HG03565 (cell line): ENCODE data around the gene AXL.
"Not testable (repeated sequence)": the region's sequence is repeated elsewhere in the genome, so short reads cannot be mapped to it uniquely, and the experiment has no call there.

ENCODE experiments used
- ATAC-seq: cut with Tn5 transposase; IDR thresholded peaks from one replicate; pipeline ENCODE4 v1.9.1; 2021; ENCODE audit warnings: mild to moderate bottlenecking, moderate library complexity; ENCODE audit not compliant: unreplicated experiment

Gene AXL

GRCh38 chr19:41218615-41219507 lies at the start of gene AXL:
TSS of gene AXL (plus strand) at chr19:41219223. CDS start at chr19:41219393, 170 bp downstream.
- no peak for ATAC-seq

- ATAC-seq, result no peak
Observed at GRCh38 chr19:41172297-41173164, 46.5 kb upstream of the AXL start.

GRCh38 chr19:41174297-41174928 lies 44.6 kb upstream of the AXL start:
- no peak for ATAC-seq

GRCh38 chr19:41175801-41176777 lies 42.9 kb upstream of the AXL start:
- no peak for ATAC-seq

- not testable (repeated sequence) for ATAC-seq
Observed at GRCh38 chr19:41180173-41180572, 38.9 kb upstream of the AXL start.

GRCh38 chr19:41186971-41187883 lies 31.8 kb upstream of the AXL start:
- no peak for ATAC-seq

- no peak for ATAC-seq
Observed at GRCh38 chr19:41187884-41188279, 31.1 kb upstream of the AXL start.

GRCh38 chr19:41189425-41190065 lies 29.5 kb upstream of the AXL start:
- ATAC-seq, result no peak

GRCh38 chr19:41192574-41193429 lies 26.2 kb upstream of the AXL start, which contains the start of gene CYP2S1:
TSS of gene CYP2S1 (plus strand) at chr19:41193219. CDS start at chr19:41193265, 46 bp downstream.
- ATAC-seq, result no peak

- no peak for ATAC-seq
Observed at GRCh38 chr19:41193430-41194156, 25.4 kb upstream of the AXL start.

GRCh38 chr19:41194157-41194552 lies 24.9 kb upstream of the AXL start:
- no peak for ATAC-seq

GRCh38 chr19:41195675-41196497 lies 23.1 kb upstream of the AXL start:
- ATAC-seq, result no peak

- ATAC-seq, result no peak
Observed at GRCh38 chr19:41198559-41198958, 20.5 kb upstream of the AXL start.

- no peak for ATAC-seq
Observed at GRCh38 chr19:41203371-41203770, 15.7 kb upstream of the AXL start.

GRCh38 chr19:41204338-41204737 lies 14.7 kb upstream of the AXL start:
- ATAC-seq, result not testable (repeated sequence)

GRCh38 chr19:41205995-41206394 lies 13.0 kb upstream of the AXL start:
- ATAC-seq, result no peak
